GM12891 (cell line): ENCODE measurements around the gene FLT1.

Experiments
- DNase-seq: peaks from one replicate; pipeline ENCODE4 v3.0.0; 2011; ENCODE audit warnings: low spot score; ENCODE audit not compliant: insufficient read length
- FAIRE-seq: peaks from 2 replicates; lab custom pipeline; 2011; peaks lifted over from hg19 to GRCh38; lab: Jason Lieb, UNC
- PAX5 ChIP-seq: IDR thresholded peaks from 2 replicates; pipeline ENCODE4 v1.6.1; 2011; ENCODE audit warnings: low read length, moderate library complexity, mild to moderate bottlenecking; ENCODE audit not compliant: insufficient read depth, severe bottlenecking
- POLR2A ChIP-seq: IDR thresholded peaks from 2 replicates; pipeline ENCODE4 v1.6.1; 2011; ENCODE audit warnings: low read depth, low read length, control low read depth
- POLR2AphosphoS5 ChIP-seq: IDR thresholded peaks from 2 replicates; pipeline ENCODE4 v1.6.1; 2011; ENCODE audit warnings: low read depth, low read length, control low read depth
- POU2F2 ChIP-seq: IDR thresholded peaks from 2 replicates; pipeline ENCODE4 v1.6.1; 2011; ENCODE audit warnings: low read depth, mild to moderate bottlenecking, control low read depth, low read length, moderate library complexity
- SPI1 ChIP-seq: IDR thresholded peaks from 2 replicates; pipeline ENCODE4 v1.6.1; 2011; ENCODE audit warnings: low read depth, low read length, control low read depth
- TAF1 ChIP-seq: IDR thresholded peaks from 2 replicates; pipeline ENCODE4 v1.6.1; 2011; ENCODE audit warnings: low read depth, low read length, control low read depth

FLT1 gene

GRCh38 chr13:28528388-28528787 is 33.5 kb upstream of the FLT1 start:
- FAIRE-seq, result no peak
- TF ChIP-seq PAX5, result no peak
- TF ChIP-seq POU2F2, result no peak
- TF ChIP-seq TAF1, result no peak
- TF ChIP-seq SPI1, result no peak
- TF ChIP-seq POLR2A, result no peak
- TF ChIP-seq POLR2AphosphoS5, result no peak
- DNase-seq, result no peak

GRCh38 chr13:28527629-28528028 is 32.7 kb upstream of the FLT1 start:
- TF ChIP-seq PAX5 (no peak), TAF1 (no peak), SPI1 (peak; percentile 88), POLR2AphosphoS5 (no peak), POU2F2 (no peak), POLR2A (no peak)

GRCh38 chr13:28526876-28527275 is 31.9 kb upstream of the FLT1 start:
- TF ChIP-seq TAF1, result no peak
- TF ChIP-seq POU2F2, result no peak
- no peak for TF ChIP-seq PAX5
- TF ChIP-seq POLR2AphosphoS5, result no peak
- TF ChIP-seq SPI1, result no peak
- no peak for TF ChIP-seq POLR2A
- FAIRE-seq (no peak), DNase-seq (no peak)

More at GRCh38 chr13:28527629-28528028, 32.7 kb upstream of the FLT1 start:
- peak; percentile 57 for FAIRE-seq
- no peak for DNase-seq

- TF ChIP-seq PAX5 (no peak), POU2F2 (no peak), POLR2AphosphoS5 (no peak), SPI1 (no peak), TAF1 (no peak), POLR2A (no peak)
- FAIRE-seq, result peak; percentile 72
Measured at GRCh38 chr13:28522871-28523270, 27.9 kb upstream of the FLT1 start.

GRCh38 chr13:28513745-28514144 is 18.8 kb upstream of the FLT1 start:
- TF ChIP-seq SPI1 (no peak), POU2F2 (no peak), PAX5 (no peak)
- DNase-seq (no peak), FAIRE-seq (no peak)

More at GRCh38 chr13:28522871-28523270, 27.9 kb upstream of the FLT1 start:
- DNase-seq, result no peak

- TF ChIP-seq POU2F2 (no peak), POLR2AphosphoS5 (no peak), SPI1 (no peak), TAF1 (no peak), PAX5 (no peak), POLR2A (no peak)
- FAIRE-seq, result no peak
- DNase-seq, result no peak
Measured at GRCh38 chr13:28510542-28510941, 15.6 kb upstream of the FLT1 start.

- FAIRE-seq (no peak), DNase-seq (no peak)
- TF ChIP-seq PAX5 (no peak), SPI1 (no peak), TAF1 (no peak), POLR2A (no peak), POLR2AphosphoS5 (no peak), POU2F2 (no peak)
Measured at GRCh38 chr13:28510066-28510465, 15.1 kb upstream of the FLT1 start.

GRCh38 chr13:28505543-28506135 is 10.7 kb upstream of the FLT1 start:
- peak; percentile 5 for FAIRE-seq
- TF ChIP-seq SPI1 (no peak), POU2F2 (no peak), TAF1 (no peak), PAX5 (no peak), POLR2A (no peak), POLR2AphosphoS5 (no peak)
- no peak for DNase-seq

- FAIRE-seq (no peak), DNase-seq (no peak)
- TF ChIP-seq POU2F2, result no peak
- TF ChIP-seq TAF1, result no peak
- no peak for TF ChIP-seq SPI1
- no peak for TF ChIP-seq PAX5
- no peak for TF ChIP-seq POLR2A
- no peak for TF ChIP-seq POLR2AphosphoS5
Measured at GRCh38 chr13:28503182-28503967, 8.4 kb upstream of the FLT1 start.
